ENCODE measurements around the gene PNRC1. TPM values are rescaled to one million over a fixed set of nuclear protein-coding genes. Genes with fewer than 3 reads are reported as not detected.
A peak's percentile ranks its signal among the peaks of the same experiment; 100 is the strongest.
"Not testable (repeated sequence)": the region's sequence is repeated elsewhere in the genome, so short reads cannot be mapped to it uniquely, and the experiment has no call there.

The PNRC1 gene
- total RNA-seq, 1 donor from 2014 or later, result 183 TPM

GRCh38 chr6:89121934-89122333, 41.4 kb downstream of the PNRC1 start:
- no peak for ATAC-seq
- Histone ChIP-seq H3K4me1 (peaks cover 2% of the 10 kb centered on the region), H3K36me3 (no peaks in the 10 kb centered on the region), H3K27ac (no peak overlapping the region), H3K4me3 (no peak overlapping the region), H3K27me3 (no peaks in the 10 kb centered on the region), H3K9me3 (no peaks in the 10 kb centered on the region)
- DNase-seq, result no peak
- intact Hi-C loops (cut with DNase I), result no loop called here
- TF ChIP-seq, protein P1, sequence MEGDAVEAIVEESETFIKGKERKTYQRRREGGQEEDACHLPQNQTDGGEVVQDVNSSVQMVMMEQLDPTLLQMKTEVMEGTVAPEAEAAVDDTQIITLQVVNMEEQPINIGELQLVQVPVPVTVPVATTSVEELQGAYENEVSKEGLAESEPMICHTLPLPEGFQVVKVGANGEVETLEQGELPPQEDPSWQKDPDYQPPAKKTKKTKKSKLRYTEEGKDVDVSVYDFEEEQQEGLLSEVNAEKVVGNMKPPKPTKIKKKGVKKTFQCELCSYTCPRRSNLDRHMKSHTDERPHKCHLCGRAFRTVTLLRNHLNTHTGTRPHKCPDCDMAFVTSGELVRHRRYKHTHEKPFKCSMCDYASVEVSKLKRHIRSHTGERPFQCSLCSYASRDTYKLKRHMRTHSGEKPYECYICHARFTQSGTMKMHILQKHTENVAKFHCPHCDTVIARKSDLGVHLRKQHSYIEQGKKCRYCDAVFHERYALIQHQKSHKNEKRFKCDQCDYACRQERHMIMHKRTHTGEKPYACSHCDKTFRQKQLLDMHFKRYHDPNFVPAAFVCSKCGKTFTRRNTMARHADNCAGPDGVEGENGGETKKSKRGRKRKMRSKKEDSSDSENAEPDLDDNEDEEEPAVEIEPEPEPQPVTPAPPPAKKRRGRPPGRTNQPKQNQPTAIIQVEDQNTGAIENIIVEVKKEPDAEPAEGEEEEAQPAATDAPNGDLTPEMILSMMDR (IDR thresholded peaks at IDR 0.05), result no peak

- H3K27me3 ChIP-seq, result no peaks in the 10 kb centered on the region
- no peaks in the 10 kb centered on the region for H3K9me3 ChIP-seq
- H3K36me3 ChIP-seq, result no peaks in the 10 kb centered on the region
- intact Hi-C loops (cut with DNase I), result no loop called here
- H3K27ac ChIP-seq, result no peak overlapping the region
- ATAC-seq (peak; percentile 58), DNase-seq (no peak)
- H3K4me1 ChIP-seq, result no peaks in the 10 kb centered on the region
- no peak overlapping the region for H3K4me3 ChIP-seq
- TF ChIP-seq, protein P1 (IDR thresholded peaks at IDR 0.05), result peak; percentile 45
Observed at GRCh38 chr6:89122625-89123024, 42.1 kb downstream of the PNRC1 start.

DNA sequence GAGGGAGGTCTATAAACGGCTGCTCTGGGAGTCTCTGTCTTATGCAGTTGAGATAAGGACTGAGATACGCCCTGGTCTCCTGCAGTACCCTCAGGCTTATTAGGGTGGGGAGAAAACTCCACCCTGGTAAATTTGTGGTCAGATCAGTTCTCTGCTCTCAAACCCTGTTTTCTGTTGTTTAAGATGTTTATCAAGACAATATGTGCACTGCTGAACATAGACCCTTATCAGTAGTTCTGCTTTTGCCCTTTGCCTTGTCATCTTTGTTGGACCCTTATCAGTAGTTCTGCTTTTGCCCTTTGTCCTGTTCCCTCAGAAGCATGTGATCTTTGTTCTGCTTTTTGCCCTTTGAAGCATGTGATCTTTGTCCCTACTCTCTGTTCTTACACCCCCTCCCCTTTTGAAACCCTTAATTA, 47.7 kb downstream of the PNRC1 start:
- ATAC-seq; H3K27ac ChIP-seq; intact Hi-C loops (cut with DNase I); H3K27me3 ChIP-seq; H3K4me1 ChIP-seq; H3K4me3 ChIP-seq; H3K36me3 ChIP-seq; DNase-seq; H3K9me3 ChIP-seq: not testable (repeated sequence)

DNA sequence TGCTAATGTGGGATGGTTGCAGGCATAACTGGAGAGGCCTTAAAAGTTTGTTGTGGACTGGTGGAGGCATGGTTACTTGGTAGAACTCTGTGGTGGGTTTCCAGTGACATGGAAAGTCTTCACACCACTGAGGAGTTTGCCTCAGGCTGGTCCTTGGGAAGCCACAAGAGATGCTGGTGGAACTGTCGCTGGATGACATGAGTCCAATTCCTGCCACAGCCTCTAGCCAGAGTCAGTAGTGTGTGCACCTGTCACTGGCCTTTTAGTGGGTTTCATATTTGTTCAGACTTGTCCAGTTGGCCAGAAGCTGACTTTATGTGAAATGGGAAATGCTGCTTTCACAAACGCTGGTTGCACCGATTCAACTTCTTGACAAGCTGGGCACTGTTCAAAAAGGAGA, 51.0 kb downstream of the PNRC1 start:
- intact Hi-C loops (cut with DNase I), result no loop called here
- H3K36me3 ChIP-seq, result no peaks in the 10 kb centered on the region
- H3K27me3 ChIP-seq, result no peaks in the 10 kb centered on the region
- TF ChIP-seq, protein P1 (IDR thresholded peaks at IDR 0.05), result no peak
- no peak for DNase-seq
- no peak overlapping the region for H3K27ac ChIP-seq
- H3K4me1 ChIP-seq, result no peaks in the 10 kb centered on the region
- ATAC-seq, result no peak
- peaks cover 3% of the 10 kb centered on the region for H3K9me3 ChIP-seq
- no peak overlapping the region for H3K4me3 ChIP-seq

- Histone ChIP-seq H3K27me3 (no peaks in the 10 kb centered on the region), H3K36me3 (no peaks in the 10 kb centered on the region), H3K27ac (no peak overlapping the region), H3K9me3 (peaks cover 3% of the 10 kb centered on the region), H3K4me1 (no peaks in the 10 kb centered on the region), H3K4me3 (no peak overlapping the region)
- DNase-seq (no peak), ATAC-seq (peak; percentile 38)
- TF ChIP-seq, protein P1 (IDR thresholded peaks at IDR 0.05), result no peak
- intact Hi-C loops (cut with DNase I), result no loop called here
Observed at GRCh38 chr6:89132057-89132456, 51.5 kb downstream of the PNRC1 start.

DNA sequence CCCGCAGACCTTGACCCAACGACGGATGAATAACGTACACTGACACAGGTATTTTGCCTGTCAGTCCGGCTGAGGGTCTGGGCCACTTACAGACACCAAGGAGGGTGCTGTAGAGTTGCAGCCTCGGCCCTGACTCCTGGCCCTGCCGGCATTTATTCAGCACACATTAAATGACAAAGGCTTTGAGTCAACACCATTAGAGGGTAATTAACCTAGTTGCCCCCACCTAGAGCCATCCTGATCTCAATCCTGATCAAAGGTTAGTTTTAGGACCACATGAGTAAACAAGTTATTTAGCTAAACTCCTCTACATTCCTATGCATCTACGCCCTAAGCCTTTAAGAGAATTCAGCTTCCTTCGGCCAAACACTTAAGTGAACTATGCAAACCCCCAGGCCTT, 53.4 kb downstream of the PNRC1 start:
- Histone ChIP-seq H3K4me1 (no peaks in the 10 kb centered on the region), H3K27me3 (no peaks in the 10 kb centered on the region), H3K4me3 (no peak overlapping the region), H3K36me3 (no peaks in the 10 kb centered on the region), H3K9me3 (no peaks in the 10 kb centered on the region), H3K27ac (no peak overlapping the region)
- TF ChIP-seq, protein P1 (IDR thresholded peaks at IDR 0.05), result no peak
- intact Hi-C loops (cut with DNase I), result no loop called here
- DNase-seq (no peak), ATAC-seq (no peak)
